NCI-H1105 (cell line): ENCODE measurements around the gene GTF3C2.

Source experiments
- DNase-seq: peaks from one replicate; lab custom pipeline; 2025; lab: John Stamatoyannopoulos, UW

GTF3C2 gene

GRCh38 chr2:27296481-27296880 lies 60.1 kb downstream of the GTF3C2 start:
- no peak for DNase-seq

GRCh38 chr2:27294928-27295327 lies 61.6 kb downstream of the GTF3C2 start:
- no peak for DNase-seq

DNA sequence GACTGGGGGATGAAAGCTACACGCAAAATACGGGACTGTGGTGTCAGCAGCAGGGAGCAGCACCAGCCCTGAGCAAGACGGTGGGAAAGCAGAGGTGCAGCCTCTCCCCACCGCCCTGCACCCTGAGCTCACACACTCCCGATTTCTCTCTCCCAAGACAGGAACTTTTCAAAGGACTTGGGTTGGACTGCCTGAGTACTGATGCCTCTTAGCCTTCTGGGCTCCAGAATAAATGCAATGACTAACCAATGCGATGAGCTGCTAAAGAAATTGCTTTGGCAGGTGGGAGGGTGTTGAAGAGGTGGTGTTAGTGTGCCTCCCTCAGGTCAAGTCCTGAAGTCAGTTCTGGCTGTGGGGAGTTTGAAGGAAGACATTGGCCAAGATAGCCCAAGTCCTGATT lies 64.7 kb downstream of the GTF3C2 start:
- no peak for DNase-seq

DNA sequence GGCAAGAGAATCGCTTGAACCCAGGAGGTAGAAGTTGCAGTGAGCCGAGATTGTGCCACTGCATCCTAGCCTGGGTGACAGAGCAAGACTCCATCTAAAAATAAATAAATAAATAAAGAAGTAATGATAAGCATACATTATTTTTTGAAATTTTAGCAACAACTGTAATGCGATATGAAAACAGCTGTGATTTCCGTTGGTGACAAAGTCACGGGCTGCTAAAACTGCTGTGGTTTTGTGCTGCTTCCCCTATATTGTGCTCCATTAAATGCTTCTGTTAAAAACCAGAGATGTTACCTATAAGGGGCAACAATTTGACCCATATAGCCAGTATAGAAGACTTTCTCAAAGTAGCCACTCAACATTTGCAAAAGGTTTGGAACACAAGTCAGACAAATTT lies 66.0 kb downstream of the GTF3C2 start:
- no peak for DNase-seq

GRCh38 chr2:27288610-27289009 lies 68.0 kb downstream of the GTF3C2 start:
- DNase-seq = no peak

- no peak for DNase-seq
These were observed 71.1 kb downstream of the GTF3C2 start for GRCh38 chr2:27285481-27285880.

- no peak for DNase-seq
These were observed 71.6 kb downstream of the GTF3C2 start for GRCh38 chr2:27284996-27285395.

DNA sequence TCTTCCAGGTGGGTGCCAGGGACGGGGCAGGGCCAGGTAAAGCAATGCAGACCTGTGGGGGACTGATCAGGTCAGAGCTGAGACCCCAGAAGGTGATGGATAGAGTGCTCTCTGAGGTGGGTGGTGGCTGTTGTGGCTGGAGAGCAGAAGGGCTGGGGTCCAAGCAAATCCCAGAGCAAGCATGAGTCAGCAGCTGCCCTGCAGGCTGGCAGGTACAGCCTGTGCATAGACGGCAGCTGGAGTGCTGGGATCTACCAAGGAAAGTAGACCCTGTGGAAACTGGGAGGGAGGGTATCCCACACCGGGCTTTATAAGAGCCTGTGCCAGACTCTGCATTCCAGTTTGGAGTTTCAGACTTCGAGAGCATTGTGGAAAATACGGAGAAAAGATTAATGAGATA lies 73.7 kb downstream of the GTF3C2 start:
- no peak for DNase-seq

- no peak for DNase-seq
These were observed 74.6 kb downstream of the GTF3C2 start, which contains the start of gene TRIM54 for GRCh38 chr2:27281855-27282559. Gene TRIM54, plus strand, starts transcription at chr2:27282429. Its CDS starts 303 bp downstream, at chr2:27282732.

DNA sequence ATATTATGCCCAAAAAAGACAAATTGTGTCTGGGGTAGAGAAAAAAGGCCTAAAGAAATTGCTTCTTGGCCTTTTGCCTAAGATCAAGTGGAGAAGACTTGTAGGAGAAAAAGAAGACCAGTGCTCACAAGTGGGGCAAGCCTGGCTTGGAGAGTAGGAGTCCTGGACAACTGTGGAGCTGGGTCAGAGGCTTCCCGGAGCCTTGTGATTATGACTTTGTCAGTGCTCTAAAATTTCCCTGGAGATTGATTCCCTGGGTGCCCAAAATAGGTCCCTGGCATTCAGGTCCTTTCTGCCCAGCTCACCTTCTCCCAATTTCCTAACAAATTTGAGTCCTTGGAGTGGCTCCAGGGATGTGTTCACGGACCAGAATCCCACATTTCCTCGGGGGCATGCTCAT lies 75.1 kb downstream of the GTF3C2 start:
- DNase-seq = no peak

DNA sequence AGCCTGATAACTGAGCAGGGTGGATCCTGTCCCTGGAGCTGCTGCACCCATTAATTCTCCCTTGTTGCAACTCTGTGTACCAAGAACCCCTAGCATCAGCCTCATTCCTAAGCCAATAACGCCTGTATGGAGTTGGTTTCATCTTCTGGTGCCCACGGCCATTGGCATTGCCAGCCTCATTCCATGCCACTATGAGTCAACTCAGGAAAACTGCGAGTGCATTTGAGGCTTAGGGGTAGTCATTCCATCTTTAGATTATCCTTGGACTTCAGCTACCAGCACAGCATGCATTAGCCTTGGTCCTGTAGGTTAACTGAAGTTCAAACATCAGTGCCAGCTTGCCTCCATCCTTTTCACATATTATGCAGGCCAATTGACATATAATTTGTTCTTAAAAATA lies 75.7 kb downstream of the GTF3C2 start:
- DNase-seq = no peak

DNA sequence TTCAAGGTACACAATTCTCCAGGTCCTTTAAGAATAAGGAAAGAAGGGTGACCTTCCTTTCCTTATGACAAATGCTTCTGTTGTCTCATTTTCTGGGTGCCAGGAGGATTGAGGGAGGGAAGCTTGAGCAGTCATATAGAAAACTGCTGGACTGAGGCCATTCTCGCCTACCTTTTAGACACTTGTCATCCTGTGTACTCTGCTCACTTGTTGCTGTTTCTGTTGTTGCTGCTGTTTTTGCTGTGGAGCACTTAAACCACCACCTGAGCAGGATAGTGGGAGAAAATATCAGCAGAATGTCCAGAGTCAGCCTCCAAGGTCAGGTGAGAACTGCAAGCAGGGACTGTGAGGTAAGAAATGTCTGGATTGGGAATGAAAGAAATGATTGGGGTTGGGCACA lies 78.6 kb downstream of the GTF3C2 start:
- DNase-seq = no peak
